Measurements from ENCODE around the gene ACTC1.

DNA sequence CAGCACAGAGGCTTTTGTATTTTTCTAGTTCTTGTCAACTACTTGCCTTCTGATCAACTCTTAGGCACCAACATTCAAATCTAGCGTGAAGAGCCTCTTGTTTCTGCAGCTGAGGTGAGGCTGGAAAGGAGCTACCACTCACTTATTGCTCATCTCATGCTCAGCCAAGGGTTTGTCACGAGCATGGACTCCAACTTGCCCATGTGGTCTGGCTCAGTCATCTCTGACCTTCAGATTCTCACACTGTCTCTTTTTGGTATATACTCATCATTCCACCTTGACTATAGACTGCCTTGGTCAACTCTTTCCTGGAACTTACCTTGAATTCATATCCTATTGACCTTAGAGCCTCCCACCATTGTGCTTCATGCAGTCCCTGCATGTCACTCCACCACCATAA, 35.4 kb downstream of the ACTC1 start:
- TF ChIP-seq, protein P1, sequence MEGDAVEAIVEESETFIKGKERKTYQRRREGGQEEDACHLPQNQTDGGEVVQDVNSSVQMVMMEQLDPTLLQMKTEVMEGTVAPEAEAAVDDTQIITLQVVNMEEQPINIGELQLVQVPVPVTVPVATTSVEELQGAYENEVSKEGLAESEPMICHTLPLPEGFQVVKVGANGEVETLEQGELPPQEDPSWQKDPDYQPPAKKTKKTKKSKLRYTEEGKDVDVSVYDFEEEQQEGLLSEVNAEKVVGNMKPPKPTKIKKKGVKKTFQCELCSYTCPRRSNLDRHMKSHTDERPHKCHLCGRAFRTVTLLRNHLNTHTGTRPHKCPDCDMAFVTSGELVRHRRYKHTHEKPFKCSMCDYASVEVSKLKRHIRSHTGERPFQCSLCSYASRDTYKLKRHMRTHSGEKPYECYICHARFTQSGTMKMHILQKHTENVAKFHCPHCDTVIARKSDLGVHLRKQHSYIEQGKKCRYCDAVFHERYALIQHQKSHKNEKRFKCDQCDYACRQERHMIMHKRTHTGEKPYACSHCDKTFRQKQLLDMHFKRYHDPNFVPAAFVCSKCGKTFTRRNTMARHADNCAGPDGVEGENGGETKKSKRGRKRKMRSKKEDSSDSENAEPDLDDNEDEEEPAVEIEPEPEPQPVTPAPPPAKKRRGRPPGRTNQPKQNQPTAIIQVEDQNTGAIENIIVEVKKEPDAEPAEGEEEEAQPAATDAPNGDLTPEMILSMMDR (conservative IDR thresholded peaks at IDR 0.05 in 1 of 2, IDR thresholded peaks at IDR 0.05 in 1 of 2; ENCODE audit: extremely low read depth in 1 of 2, insufficient read depth in 1 of 2, low read depth in 1 of 2, low read length in 2 of 2), result no peak
- TF ChIP-seq EZH2 (IDR thresholded peaks at IDR 0.05; ENCODE audit: borderline replicate concordance, low read length), result no peak

Data from mammary epithelial cell (primary cell).